Occipital lobe (tissue), 2 donors: ENCODE results near the gene LTBP3. TPM values are rescaled to one million over a fixed set of nuclear protein-coding genes. Genes with fewer than 3 reads are reported as not detected.
A peak's percentile ranks its signal among the peaks of the same experiment; 100 is the strongest.
"Not testable (repeated sequence)": the region's sequence is repeated elsewhere in the genome, so short reads cannot be mapped to it uniquely, and the experiment has no call there.

ENCODE experiments used
- DNase-seq: peaks from one replicate; lab custom pipeline; 2025; lab: John Stamatoyannopoulos, UW
- total RNA-seq: library from RNA; depleted of rRNA; stranded (reverse); fragments of >200 nt; gene quantifications from one replicate; pipeline ENCODE4 v1.2.3, GENCODE V29; 2014

Gene LTBP3
- total RNA-seq, 1 donor from 2014 or later, result 18.4 TPM

- not testable (repeated sequence) for DNase-seq
Observed at GRCh38 chr11:65518941-65519549, 39.1 kb downstream of the LTBP3 start.

- DNase-seq, result no peak
Observed at GRCh38 chr11:65516135-65516968, 41.8 kb downstream of the LTBP3 start.

GRCh38 chr11:65512311-65512710 lies 45.8 kb downstream of the LTBP3 start:
- DNase-seq, result not testable (repeated sequence)

GRCh38 chr11:65506772-65507505 lies 51.2 kb downstream of the LTBP3 start:
- DNase-seq, result no peak

GRCh38 chr11:65506290-65506771 lies 51.8 kb downstream of the LTBP3 start:
- no peak for DNase-seq

- no peak for DNase-seq
Observed at GRCh38 chr11:65505466-65506289, 52.5 kb downstream of the LTBP3 start.

GRCh38 chr11:65504674-65505465 lies 53.3 kb downstream of the LTBP3 start:
- no peak for DNase-seq

- no peak for DNase-seq
Observed at GRCh38 chr11:65503949-65504673, 54.0 kb downstream of the LTBP3 start.

GRCh38 chr11:65503368-65503948 lies 54.7 kb downstream of the LTBP3 start:
- no peak for DNase-seq

- DNase-seq, result no peak
Observed at GRCh38 chr11:65502555-65503367, 55.4 kb downstream of the LTBP3 start.

- no peak for DNase-seq
Observed at GRCh38 chr11:65502274-65502554, 55.9 kb downstream of the LTBP3 start.

GRCh38 chr11:65501472-65502273 lies 56.5 kb downstream of the LTBP3 start:
- no peak for DNase-seq

- DNase-seq, result no peak
Observed at GRCh38 chr11:65501186-65501471, 57.0 kb downstream of the LTBP3 start.

GRCh38 chr11:65500387-65501185 lies 57.6 kb downstream of the LTBP3 start:
- DNase-seq, result no peak

GRCh38 chr11:65499713-65500386 lies 58.3 kb downstream of the LTBP3 start:
- DNase-seq, result no peak

- DNase-seq, result peak; percentile 88
Observed at GRCh38 chr11:65498977-65499712, 59.0 kb downstream of the LTBP3 start, which contains the start of gene MALAT1. MALAT1 (plus strand) TSS chr11:65499045.
